SU-DHL-6 (cell line): ENCODE results near the gene PSAPL1.

Experiments
- EZH2phosphoT487 ChIP-seq: fragments of 200-600 bp; sonication (generic), shearing (Covaris generic); conservative IDR thresholded peaks from 2 replicates; pipeline ENCODE4 v1.6.1; 2018; ENCODE audit warnings: mild to moderate bottlenecking, antibody characterized with exemption, low read length, moderate library complexity, mixed read lengths
- TF ChIP-seq, protein P1 (sequence below): fragments of 200-600 bp; sonication (generic); IDR thresholded peaks from one replicate; pipeline ENCODE4 v1.5.1; 2017; ENCODE audit warnings: antibody characterized with exemption, mild to moderate bottlenecking, low read length, moderate library complexity; ENCODE audit not compliant: insufficient read depth, poor library complexity, severe bottlenecking

DNA sequence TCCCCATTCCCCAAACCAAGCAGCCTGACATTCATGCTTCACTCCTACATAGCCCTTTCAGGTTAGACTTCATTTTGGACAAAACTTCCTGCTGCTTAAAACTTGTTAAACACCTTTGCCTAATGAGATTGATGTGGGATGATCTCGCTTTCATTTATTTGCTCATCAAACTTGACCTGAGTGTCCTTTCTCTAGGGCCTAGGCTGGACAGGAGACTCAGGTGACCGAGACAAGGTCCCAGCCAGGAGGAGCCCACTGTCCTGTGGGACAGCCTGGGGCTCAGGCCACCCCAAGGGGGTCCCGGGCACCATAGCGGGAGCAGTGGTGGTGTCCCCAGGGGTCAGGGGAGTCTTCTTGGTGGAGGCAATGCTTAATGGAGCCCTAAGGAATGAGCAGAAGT, 23.7 kb upstream of the PSAPL1 start:
- TF ChIP-seq, protein P1, sequence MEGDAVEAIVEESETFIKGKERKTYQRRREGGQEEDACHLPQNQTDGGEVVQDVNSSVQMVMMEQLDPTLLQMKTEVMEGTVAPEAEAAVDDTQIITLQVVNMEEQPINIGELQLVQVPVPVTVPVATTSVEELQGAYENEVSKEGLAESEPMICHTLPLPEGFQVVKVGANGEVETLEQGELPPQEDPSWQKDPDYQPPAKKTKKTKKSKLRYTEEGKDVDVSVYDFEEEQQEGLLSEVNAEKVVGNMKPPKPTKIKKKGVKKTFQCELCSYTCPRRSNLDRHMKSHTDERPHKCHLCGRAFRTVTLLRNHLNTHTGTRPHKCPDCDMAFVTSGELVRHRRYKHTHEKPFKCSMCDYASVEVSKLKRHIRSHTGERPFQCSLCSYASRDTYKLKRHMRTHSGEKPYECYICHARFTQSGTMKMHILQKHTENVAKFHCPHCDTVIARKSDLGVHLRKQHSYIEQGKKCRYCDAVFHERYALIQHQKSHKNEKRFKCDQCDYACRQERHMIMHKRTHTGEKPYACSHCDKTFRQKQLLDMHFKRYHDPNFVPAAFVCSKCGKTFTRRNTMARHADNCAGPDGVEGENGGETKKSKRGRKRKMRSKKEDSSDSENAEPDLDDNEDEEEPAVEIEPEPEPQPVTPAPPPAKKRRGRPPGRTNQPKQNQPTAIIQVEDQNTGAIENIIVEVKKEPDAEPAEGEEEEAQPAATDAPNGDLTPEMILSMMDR = no peak
- no peak for TF ChIP-seq EZH2phosphoT487
